GM12891 (cell line): ENCODE measurements around the gene MAP3K21.

Experiments used
- PAX5 ChIP-seq: IDR thresholded peaks from 2 replicates; pipeline ENCODE4 v1.6.1; 2011; ENCODE audit warnings: low read length, moderate library complexity, mild to moderate bottlenecking; ENCODE audit not compliant: insufficient read depth, severe bottlenecking
- POLR2A ChIP-seq: IDR thresholded peaks from 2 replicates; pipeline ENCODE4 v1.6.1; 2011; ENCODE audit warnings: low read depth, low read length, control low read depth
- POLR2AphosphoS5 ChIP-seq: IDR thresholded peaks from 2 replicates; pipeline ENCODE4 v1.6.1; 2011; ENCODE audit warnings: low read depth, low read length, control low read depth
- TAF1 ChIP-seq: IDR thresholded peaks from 2 replicates; pipeline ENCODE4 v1.6.1; 2011; ENCODE audit warnings: low read depth, low read length, control low read depth

DNA sequence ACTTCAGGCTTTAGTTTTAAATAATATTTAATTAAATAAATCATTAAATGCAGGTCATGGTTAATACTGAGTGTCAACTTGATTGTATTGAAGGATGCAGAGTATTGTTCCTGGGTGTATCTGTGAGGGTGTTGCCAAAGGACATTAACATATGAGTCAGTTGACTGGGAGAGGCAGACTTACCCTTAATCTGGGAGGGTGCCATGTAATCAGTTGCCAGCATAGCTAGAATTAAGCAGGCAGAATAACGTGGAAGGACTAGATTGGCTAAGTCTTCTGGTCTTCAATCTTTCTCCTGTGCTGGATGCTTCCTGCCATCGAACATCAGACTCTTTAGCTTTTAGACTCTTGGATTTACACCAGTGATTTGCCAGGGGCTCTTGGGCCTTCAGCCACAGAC, 85.3 kb downstream of the MAP3K21 start:
- no peak for TF ChIP-seq POLR2A
- TF ChIP-seq TAF1, result no peak
- no peak for TF ChIP-seq POLR2AphosphoS5
- no peak for TF ChIP-seq PAX5
